Activated CD4-positive, alpha-beta memory T cell treated with anti-CD3 and anti-CD28 coated beads, Interleukin-2, amount 10 ng/mL, durations not matched to agents 7 days and 5 days (primary cell): Measurements from ENCODE around the gene EEPD1. TPM values are rescaled to one million over a fixed set of nuclear protein-coding genes. Genes with fewer than 3 reads are reported as not detected.
"Not testable (repeated sequence)": the region's sequence is repeated elsewhere in the genome, so short reads cannot be mapped to it uniquely, and the experiment has no call there.

Experiments used
- CTCF ChIA-PET: fragments of 350-600 bp; sonication (Branson Sonifier 250); formaldehyde crosslinking; loops from one replicate; lab custom pipeline; 2021; ENCODE audit warnings: antibody characterized with exemption, inconsistent platforms; lab: Charles Lee
- POLR2A ChIA-PET: fragments of 350-600 bp; sonication (Branson Sonifier 250); formaldehyde crosslinking; loops from one replicate; lab custom pipeline; 2021; ENCODE audit warnings: antibody characterized with exemption; lab: Charles Lee
- DNase-seq: peaks from one replicate; pipeline ENCODE4 v3.0.0-alpha.2; 2020
- H3K27ac Mint-ChIP-seq: one replicate; pipeline ENCODE4 v1.8.0; 2021; ENCODE audit warnings: mild to moderate bottlenecking, mixed read lengths
- H3K27me3 Mint-ChIP-seq: one replicate; pipeline ENCODE4 v1.8.0; 2021; ENCODE audit warnings: mixed read lengths
- H3K36me3 Mint-ChIP-seq: one replicate; pipeline ENCODE4 v1.8.0; 2021; ENCODE audit warnings: low read depth, mixed read lengths
- H3K4me1 Mint-ChIP-seq: one replicate; pipeline ENCODE4 v1.8.0; 2021; ENCODE audit warnings: mixed read lengths
- H3K4me3 Mint-ChIP-seq: one replicate; pipeline ENCODE4 v1.8.0; 2021; ENCODE audit warnings: mild to moderate bottlenecking, mixed read lengths
- H3K9me3 Mint-ChIP-seq: one replicate; pipeline ENCODE4 v1.8.0; 2021; ENCODE audit warnings: mixed read lengths
- total RNA-seq, 2 experiments: library from RNA; stranded (reverse); gene quantifications; one replicate each; pipeline ENCODE4 v1.2.3, GENCODE V29; 2021

EEPD1 gene
- total RNA-seq, 2 experiments from 2014 or later = 6.5 to 8.5 TPM

DNA sequence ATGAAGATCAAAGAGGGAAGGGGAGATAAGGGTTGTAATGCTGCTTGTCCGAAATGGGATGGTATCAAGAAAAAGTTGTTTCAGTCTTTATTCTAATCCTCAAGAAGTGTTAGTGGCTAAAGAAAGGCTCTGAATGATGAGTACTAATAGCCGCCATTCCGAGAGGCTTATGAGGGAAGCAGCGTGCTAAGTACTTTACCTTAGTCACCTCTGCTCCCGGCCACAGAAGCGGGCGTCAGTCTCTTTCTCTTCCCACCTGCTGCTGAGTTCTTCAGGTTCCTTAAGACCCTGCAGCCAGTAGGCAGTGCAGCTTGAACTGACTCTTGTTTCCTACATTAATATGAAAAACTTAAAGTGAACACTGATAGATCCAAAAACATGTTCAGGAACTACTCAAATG, 73.1 kb downstream of the EEPD1 start:
- POLR2A ChIA-PET = no interaction called here

DNA sequence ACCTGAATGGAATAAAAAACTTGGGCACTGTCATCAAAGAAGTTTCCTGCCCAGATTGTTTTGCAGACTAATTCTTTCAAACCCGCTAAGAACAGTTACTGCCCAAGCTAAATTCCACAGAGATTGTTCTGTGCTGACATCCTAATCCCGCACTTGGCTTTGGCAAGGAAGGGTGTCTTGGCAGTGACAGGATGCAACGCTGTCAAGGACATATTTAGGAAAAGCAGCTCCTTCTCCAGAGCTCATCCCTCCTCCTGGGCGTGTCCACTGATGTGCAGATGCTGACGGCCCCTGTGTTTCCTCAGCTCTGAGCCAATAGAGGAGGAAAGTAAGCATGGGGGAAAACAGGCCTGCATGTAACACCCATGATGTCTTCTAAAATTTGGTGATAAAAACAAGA, 74.2 kb downstream of the EEPD1 start:
- no peak overlapping the region for H3K4me3 Mint-ChIP-seq
- ChIA-PET CTCF (interaction anchor here (0.7 kb wide), 1 partner anchor 92 kb away, joined by 4 read pairs; no protein-coding TSS in a partner anchor), POLR2A (no interaction called here)
- H3K27me3 Mint-ChIP-seq = peaks cover 4% of the 10 kb centered on the region
- H3K4me1 Mint-ChIP-seq = no peaks in the 10 kb centered on the region
- no peaks in the 10 kb centered on the region for H3K36me3 Mint-ChIP-seq
- no peak for DNase-seq
- no peaks in the 10 kb centered on the region for H3K9me3 Mint-ChIP-seq
- H3K27ac Mint-ChIP-seq = no peak overlapping the region

More for the DNA sequence above, 73.1 kb downstream of the EEPD1 start:
- CTCF ChIA-PET = no interaction called here
- DNase-seq = no peak
- Mint-ChIP-seq H3K4me1 (no peaks in the 10 kb centered on the region), H3K27me3 (peaks cover 4% of the 10 kb centered on the region), H3K36me3 (no peaks in the 10 kb centered on the region), H3K4me3 (no peak overlapping the region), H3K27ac (no peak overlapping the region), H3K9me3 (no peaks in the 10 kb centered on the region)

GRCh38 chr7:36228039-36228438, 75.0 kb downstream of the EEPD1 start:
- no peak overlapping the region for H3K27ac Mint-ChIP-seq
- H3K4me3 Mint-ChIP-seq = no peak overlapping the region
- H3K9me3 Mint-ChIP-seq = no peaks in the 10 kb centered on the region
- H3K36me3 Mint-ChIP-seq = no peaks in the 10 kb centered on the region
- no peak for DNase-seq
- peaks cover 4% of the 10 kb centered on the region for H3K27me3 Mint-ChIP-seq
- no peaks in the 10 kb centered on the region for H3K4me1 Mint-ChIP-seq
- CTCF ChIA-PET = no interaction called here
- POLR2A ChIA-PET = no interaction called here

DNA sequence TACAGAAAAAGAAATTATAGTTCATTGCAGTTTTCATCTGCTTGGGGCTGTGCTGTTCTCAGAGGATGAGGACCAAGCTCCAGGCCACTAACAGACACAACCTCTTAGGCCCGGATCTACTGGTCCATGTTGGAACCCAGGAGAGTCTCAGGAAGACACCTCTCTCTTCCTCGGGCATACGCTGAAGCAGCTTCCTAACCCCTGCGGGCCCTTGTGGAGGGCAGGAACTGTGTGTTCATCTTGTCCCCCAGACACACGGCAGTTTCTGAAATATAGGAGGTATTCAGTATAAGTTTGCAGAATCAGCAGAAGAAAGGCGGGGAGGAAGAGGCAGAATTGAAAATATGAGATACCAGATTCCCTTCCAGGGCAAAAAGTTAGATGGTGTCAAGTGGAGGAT, 78.4 kb downstream of the EEPD1 start:
- Mint-ChIP-seq H3K4me1 (no peaks in the 10 kb centered on the region), H3K36me3 (no peaks in the 10 kb centered on the region), H3K27ac (no peak overlapping the region), H3K27me3 (peaks cover under 1% of the 10 kb centered on the region), H3K4me3 (no peak overlapping the region), H3K9me3 (no peaks in the 10 kb centered on the region)
- DNase-seq = no peak
- POLR2A ChIA-PET = no interaction called here
- CTCF ChIA-PET = no interaction called here

DNA sequence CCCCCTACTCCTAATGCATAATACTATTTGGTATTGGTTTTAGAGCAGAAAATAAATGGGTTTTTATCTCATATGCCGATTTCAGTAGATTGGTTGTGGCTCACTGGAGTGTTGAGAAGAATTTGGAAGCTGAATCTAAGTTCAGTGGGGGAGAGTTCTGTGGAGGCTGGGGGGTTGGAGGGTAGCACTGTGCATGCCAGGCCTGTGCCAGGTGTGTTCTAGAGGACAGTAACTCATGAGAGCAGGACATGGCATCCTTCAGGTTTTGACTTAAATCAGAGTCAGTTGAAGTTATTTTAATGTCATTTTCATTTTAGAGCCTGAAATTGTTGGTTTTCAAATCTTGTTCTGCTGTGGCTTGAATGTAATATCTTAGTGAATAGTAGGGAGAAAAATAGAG, 79.5 kb downstream of the EEPD1 start:
- POLR2A ChIA-PET = no interaction called here
- DNase-seq = no peak
- Mint-ChIP-seq H3K27ac (no peak overlapping the region), H3K27me3 (no peaks in the 10 kb centered on the region), H3K9me3 (no peaks in the 10 kb centered on the region), H3K4me3 (no peak overlapping the region), H3K36me3 (no peaks in the 10 kb centered on the region), H3K4me1 (no peaks in the 10 kb centered on the region)
- CTCF ChIA-PET = no interaction called here

DNA sequence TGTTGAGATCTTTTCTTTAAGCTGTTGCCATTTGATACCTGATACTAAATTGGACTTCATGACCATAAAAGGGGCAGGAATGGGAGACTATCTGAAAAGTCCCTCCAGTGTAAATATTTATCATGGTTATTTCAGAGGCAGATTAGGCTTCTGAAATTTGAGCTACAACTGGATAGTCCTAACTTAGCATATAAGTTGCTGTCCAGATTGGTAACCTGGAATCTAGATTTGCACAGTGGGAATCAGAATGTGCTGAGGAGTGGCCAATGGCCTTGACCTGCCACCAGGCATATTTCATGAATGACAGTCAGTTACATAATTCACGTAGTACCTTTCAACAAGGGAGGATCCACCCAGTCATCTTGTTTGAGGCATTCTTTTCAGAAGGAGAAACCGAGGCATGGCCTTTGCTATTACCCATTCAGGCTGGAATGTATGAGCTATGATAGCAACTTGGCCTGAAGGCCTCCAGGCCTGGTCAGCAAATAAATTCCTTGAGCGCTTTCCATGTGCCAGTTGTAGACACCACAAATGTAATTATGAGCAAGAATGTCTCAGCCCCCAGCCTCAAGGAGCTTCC, 80.0 kb downstream of the EEPD1 start:
- ChIA-PET POLR2A (no interaction called here), CTCF (no interaction called here)
- no peaks in the 10 kb centered on the region for H3K27me3 Mint-ChIP-seq
- H3K4me1 Mint-ChIP-seq = no peaks in the 10 kb centered on the region
- DNase-seq = no peak
- no peaks in the 10 kb centered on the region for H3K9me3 Mint-ChIP-seq
- H3K27ac Mint-ChIP-seq = no peak overlapping the region
- H3K4me3 Mint-ChIP-seq = no peak overlapping the region
- H3K36me3 Mint-ChIP-seq = no peaks in the 10 kb centered on the region

- no peaks in the 10 kb centered on the region for H3K9me3 Mint-ChIP-seq
- no peaks in the 10 kb centered on the region for H3K36me3 Mint-ChIP-seq
- no peak overlapping the region for H3K27ac Mint-ChIP-seq
- no peaks in the 10 kb centered on the region for H3K27me3 Mint-ChIP-seq
- H3K4me3 Mint-ChIP-seq = no peak overlapping the region
- no peak for DNase-seq
- ChIA-PET CTCF (no interaction called here), POLR2A (no interaction called here)
- H3K4me1 Mint-ChIP-seq = no peaks in the 10 kb centered on the region
These were observed 83.0 kb downstream of the EEPD1 start for GRCh38 chr7:36236073-36236472.

- DNase-seq = no peak
- no peak overlapping the region for H3K4me3 Mint-ChIP-seq
- ChIA-PET POLR2A (no interaction called here), CTCF (no interaction called here)
- H3K4me1 Mint-ChIP-seq = no peaks in the 10 kb centered on the region
- H3K27ac Mint-ChIP-seq = no peak overlapping the region
- H3K27me3 Mint-ChIP-seq = no peaks in the 10 kb centered on the region
- H3K9me3 Mint-ChIP-seq = no peaks in the 10 kb centered on the region
- H3K36me3 Mint-ChIP-seq = no peaks in the 10 kb centered on the region
These were observed 85.1 kb downstream of the EEPD1 start for GRCh38 chr7:36238138-36238537.

DNA sequence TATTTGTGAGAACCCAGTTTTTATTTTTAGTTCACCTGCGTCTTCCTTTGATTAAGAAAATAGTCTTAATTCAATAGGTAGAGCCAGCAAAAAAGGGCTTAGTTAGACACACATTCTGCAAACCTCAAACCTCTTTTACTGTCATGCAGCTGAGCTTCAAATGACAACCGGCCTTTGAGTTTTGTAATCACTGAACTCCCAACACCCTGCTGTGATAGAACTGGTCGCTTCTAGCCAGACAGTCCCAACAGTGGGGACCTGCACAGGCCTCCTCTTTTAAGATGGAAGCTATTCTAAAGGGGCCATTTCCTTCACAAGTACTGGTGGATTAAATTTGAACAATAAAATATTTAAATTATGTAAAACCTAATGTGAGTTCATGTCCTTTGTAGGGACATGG, 90.3 kb downstream of the EEPD1 start:
- H3K36me3 Mint-ChIP-seq, H3K4me3 Mint-ChIP-seq, H3K27me3 Mint-ChIP-seq, DNase-seq, H3K27ac Mint-ChIP-seq, POLR2A ChIA-PET, H3K9me3 Mint-ChIP-seq, H3K4me1 Mint-ChIP-seq: not testable (repeated sequence)
- CTCF ChIA-PET = interaction anchor here (0.7 kb wide), 1 partner anchor 980 kb away, joined by 3 read pairs; no protein-coding TSS in a partner anchor

DNA sequence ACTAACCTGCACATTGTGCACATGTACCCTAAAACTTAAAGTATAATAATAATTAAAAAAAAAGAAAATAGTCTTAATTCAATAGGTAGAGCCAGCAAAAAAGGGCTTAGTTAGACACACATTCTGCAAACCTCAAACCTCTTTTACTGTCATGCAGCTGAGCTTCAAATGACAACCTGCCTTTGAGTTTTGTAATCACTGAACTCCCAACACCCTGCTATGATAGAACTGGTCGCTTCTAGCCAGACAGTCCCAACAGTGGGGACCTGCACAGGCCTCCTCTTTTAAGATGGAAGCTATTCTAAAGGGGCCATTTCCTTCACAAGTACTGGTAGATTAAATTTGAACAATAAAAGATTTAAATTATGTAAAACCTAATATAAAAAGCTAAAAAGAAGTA, 90.9 kb downstream of the EEPD1 start:
- not testable (repeated sequence) for H3K36me3 Mint-ChIP-seq, H3K27me3 Mint-ChIP-seq

GRCh38 chr7:36244429-36244828, 91.4 kb downstream of the EEPD1 start:
- H3K27me3 Mint-ChIP-seq = no peaks in the 10 kb centered on the region
- ChIA-PET POLR2A (no interaction called here), CTCF (no interaction called here)
- H3K4me3 Mint-ChIP-seq = no peak overlapping the region
- no peaks in the 10 kb centered on the region for H3K4me1 Mint-ChIP-seq
- no peaks in the 10 kb centered on the region for H3K9me3 Mint-ChIP-seq
- H3K27ac Mint-ChIP-seq = no peak overlapping the region
- no peaks in the 10 kb centered on the region for H3K36me3 Mint-ChIP-seq
- no peak for DNase-seq

More for the DNA sequence above, 90.9 kb downstream of the EEPD1 start:
- CTCF ChIA-PET, POLR2A ChIA-PET, DNase-seq, H3K27ac Mint-ChIP-seq, H3K4me1 Mint-ChIP-seq, H3K4me3 Mint-ChIP-seq, H3K9me3 Mint-ChIP-seq: not testable (repeated sequence)

- H3K27me3 Mint-ChIP-seq = no peaks in the 10 kb centered on the region
- CTCF ChIA-PET = interaction anchor here (1.4 kb wide), 1 partner anchor 73 kb away, joined by 3 read pairs; no protein-coding TSS in a partner anchor
- no peaks in the 10 kb centered on the region for H3K9me3 Mint-ChIP-seq
These were observed 92.7 kb downstream of the EEPD1 start for GRCh38 chr7:36245684-36246299.

DNA sequence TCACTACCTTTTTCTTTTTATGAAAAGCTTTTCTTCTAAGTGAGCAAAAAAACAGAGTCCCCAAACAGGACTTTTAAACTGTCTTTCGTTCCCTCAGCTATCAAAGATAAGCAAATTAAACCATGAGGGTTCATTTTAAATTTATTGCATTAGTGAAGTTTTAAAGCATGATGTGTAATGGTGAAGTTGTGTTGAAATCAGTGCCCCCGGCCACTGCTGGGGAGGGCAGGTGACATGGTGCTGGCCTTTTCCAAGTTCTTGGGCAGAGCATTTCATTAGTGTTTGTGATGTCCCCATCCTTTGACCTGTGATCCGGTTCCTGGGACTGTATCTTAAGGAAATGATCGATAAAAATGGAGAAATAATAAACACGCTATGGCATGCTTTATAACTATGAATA, 96.0 kb downstream of the EEPD1 start:
- CTCF ChIA-PET = interaction anchor here (1.4 kb wide), 1 partner anchor 41 kb away, joined by 4 read pairs; no protein-coding TSS in a partner anchor
- Mint-ChIP-seq H3K9me3 (no peaks in the 10 kb centered on the region), H3K4me1 (no peaks in the 10 kb centered on the region), H3K27me3 (peaks cover under 1% of the 10 kb centered on the region), H3K36me3 (no peaks in the 10 kb centered on the region), H3K27ac (no peak overlapping the region), H3K4me3 (no peak overlapping the region)
- POLR2A ChIA-PET = no interaction called here
- no peak for DNase-seq

More at GRCh38 chr7:36245684-36246299, 92.7 kb downstream of the EEPD1 start:
- no peak overlapping the region for H3K4me3 Mint-ChIP-seq
- POLR2A ChIA-PET = no interaction called here
- no peaks in the 10 kb centered on the region for H3K4me1 Mint-ChIP-seq
- no peaks in the 10 kb centered on the region for H3K36me3 Mint-ChIP-seq
- DNase-seq = no peak
- no peak overlapping the region for H3K27ac Mint-ChIP-seq

GRCh38 chr7:36253699-36254098, 100.6 kb downstream of the EEPD1 start:
- H3K27me3 Mint-ChIP-seq = peaks cover 7% of the 10 kb centered on the region
- no peak overlapping the region for H3K27ac Mint-ChIP-seq
- H3K4me3 Mint-ChIP-seq = no peak overlapping the region
- ChIA-PET CTCF (no interaction called here), POLR2A (no interaction called here)
- DNase-seq = no peak
- H3K4me1 Mint-ChIP-seq = no peaks in the 10 kb centered on the region
- H3K36me3 Mint-ChIP-seq = no peaks in the 10 kb centered on the region
- peaks cover 9% of the 10 kb centered on the region for H3K9me3 Mint-ChIP-seq
